MCF 10A (cell line): ENCODE data around the gene BMPR1B. TPM values are rescaled to one million over a fixed set of nuclear protein-coding genes. Genes with fewer than 3 reads are reported as not detected.

Source experiments
- BruUV-seq: library from RNA; stranded (reverse); fragments of 400-500 nt; replicated peaks from 2 replicates; lab custom pipeline; 2021; lab: Mats Ljungman, UMichigan
- CTCF ChIA-PET: fragments of 300-600 bp; sonication (Branson Sonifier 250); formaldehyde crosslinking; extraction: SDS; loops from one replicate; lab custom pipeline; 2021; ENCODE audit warnings: antibody characterized with exemption, inconsistent platforms; lab: Yijun Ruan, JAX
- POLR2A ChIA-PET: fragments of 300-600, 350-650 bp; sonication (Branson Sonifier 250); formaldehyde crosslinking; extraction: SDS; loops from one replicate; lab custom pipeline; 2020; ENCODE audit warnings: antibody characterized with exemption, inconsistent platforms; lab: Yijun Ruan, JAX
- DNase-seq: peaks from one replicate; pipeline ENCODE4 v3.0.0-alpha.2; 2018; ENCODE audit not compliant: unreplicated experiment
- H3K27ac Mint-ChIP-seq: one replicate; pipeline ENCODE4 v1.8.0; 2022; ENCODE audit warnings: mild to moderate bottlenecking, low read depth, mixed read lengths; ENCODE audit not compliant: unreplicated experiment
- H3K27me3 Mint-ChIP-seq: one replicate; pipeline ENCODE4 v1.8.0; 2022; ENCODE audit warnings: mixed read lengths; ENCODE audit not compliant: insufficient read depth, unreplicated experiment
- H3K36me3 Mint-ChIP-seq: one replicate; pipeline ENCODE4 v1.8.0; 2022; ENCODE audit warnings: mild to moderate bottlenecking, moderate library complexity, mixed read lengths; ENCODE audit not compliant: insufficient read depth, unreplicated experiment
- H3K4me1 Mint-ChIP-seq: one replicate; pipeline ENCODE4 v1.8.0; 2022; ENCODE audit warnings: mixed read lengths; ENCODE audit not compliant: insufficient read depth, unreplicated experiment
- H3K4me3 Mint-ChIP-seq: one replicate; pipeline ENCODE4 v1.8.0; 2022; ENCODE audit warnings: mild to moderate bottlenecking, moderate library complexity, mixed read lengths; ENCODE audit not compliant: unreplicated experiment
- H3K9me3 Mint-ChIP-seq: one replicate; pipeline ENCODE4 v1.8.0; 2022; ENCODE audit warnings: mixed read lengths; ENCODE audit not compliant: unreplicated experiment
- intact Hi-C: fragments of 100-400 bp; cut with micrococcal nuclease; formaldehyde crosslinking; loops from 2 replicates; pipeline ENCODE4 v1.14.1; 2022
- total RNA-seq: library from RNA; stranded (reverse); gene quantifications from 2 replicates; pipeline ENCODE4 v1.2.3, GENCODE V29; 2022
- TF ChIP-seq, protein P1 (sequence below): fragments of 200-600 bp; IDR thresholded peaks from one replicate; pipeline ENCODE4 v1.8.0; 2022; ENCODE audit warnings: antibody characterized with exemption, mild to moderate bottlenecking; ENCODE audit not compliant: unreplicated experiment

BMPR1B gene
- total RNA-seq, 1 experiment from 2014 or later: 18.8 TPM

DNA sequence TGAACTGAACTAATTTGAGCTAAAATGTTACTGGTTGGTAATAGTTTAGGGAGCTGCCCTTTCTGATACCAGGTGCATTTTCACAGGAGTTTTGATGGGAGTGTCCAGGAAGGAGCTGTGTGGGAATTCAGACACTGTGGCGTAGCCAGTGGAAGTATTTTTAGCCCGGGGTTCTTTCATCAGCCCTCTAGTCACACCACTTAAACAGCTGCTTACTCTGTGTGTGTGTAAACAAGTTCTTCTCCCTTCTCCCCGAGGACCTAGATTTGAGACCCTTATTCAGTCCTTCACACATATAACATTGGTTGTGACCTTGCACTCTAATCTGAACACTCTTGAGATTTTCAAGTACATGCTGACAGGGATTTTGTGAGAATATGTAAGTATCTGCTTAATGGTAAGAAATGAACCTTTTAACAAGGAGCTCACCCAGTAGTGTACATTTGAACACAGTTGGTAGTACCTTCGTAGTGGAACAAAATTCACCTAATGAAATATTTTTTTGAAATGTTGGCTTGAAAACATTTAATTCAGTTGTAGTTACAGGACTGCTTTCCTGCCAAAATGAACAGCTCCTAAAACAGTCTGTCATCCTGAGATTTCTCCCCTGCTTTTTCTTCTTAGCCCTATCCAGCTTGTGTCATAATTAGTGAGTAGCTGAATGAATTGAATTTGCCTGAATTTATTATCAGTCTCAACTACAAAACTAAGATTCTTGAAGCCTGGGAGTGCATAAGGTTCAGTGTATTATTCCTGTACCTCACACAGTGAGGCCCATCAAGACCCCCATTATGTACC is 61.8 kb downstream of the BMPR1B start:
- no peaks in the 10 kb centered on the region for H3K27me3 Mint-ChIP-seq
- H3K4me3 Mint-ChIP-seq: no peak overlapping the region
- no peaks in the 10 kb centered on the region for H3K9me3 Mint-ChIP-seq
- H3K27ac Mint-ChIP-seq: peak overlapping the region; percentile 50
- H3K4me1 Mint-ChIP-seq: peaks cover 20% of the 10 kb centered on the region
- no peak for DNase-seq
- TF ChIP-seq, protein P1, sequence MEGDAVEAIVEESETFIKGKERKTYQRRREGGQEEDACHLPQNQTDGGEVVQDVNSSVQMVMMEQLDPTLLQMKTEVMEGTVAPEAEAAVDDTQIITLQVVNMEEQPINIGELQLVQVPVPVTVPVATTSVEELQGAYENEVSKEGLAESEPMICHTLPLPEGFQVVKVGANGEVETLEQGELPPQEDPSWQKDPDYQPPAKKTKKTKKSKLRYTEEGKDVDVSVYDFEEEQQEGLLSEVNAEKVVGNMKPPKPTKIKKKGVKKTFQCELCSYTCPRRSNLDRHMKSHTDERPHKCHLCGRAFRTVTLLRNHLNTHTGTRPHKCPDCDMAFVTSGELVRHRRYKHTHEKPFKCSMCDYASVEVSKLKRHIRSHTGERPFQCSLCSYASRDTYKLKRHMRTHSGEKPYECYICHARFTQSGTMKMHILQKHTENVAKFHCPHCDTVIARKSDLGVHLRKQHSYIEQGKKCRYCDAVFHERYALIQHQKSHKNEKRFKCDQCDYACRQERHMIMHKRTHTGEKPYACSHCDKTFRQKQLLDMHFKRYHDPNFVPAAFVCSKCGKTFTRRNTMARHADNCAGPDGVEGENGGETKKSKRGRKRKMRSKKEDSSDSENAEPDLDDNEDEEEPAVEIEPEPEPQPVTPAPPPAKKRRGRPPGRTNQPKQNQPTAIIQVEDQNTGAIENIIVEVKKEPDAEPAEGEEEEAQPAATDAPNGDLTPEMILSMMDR: no peak
- no peaks in the 10 kb centered on the region for H3K36me3 Mint-ChIP-seq
- POLR2A ChIA-PET: interaction anchor here (0.7 to 1.4 kb wide), 4 partner anchors 9 to 168 kb away, joined by 3 read pairs; no protein-coding TSS in a partner anchor
- CTCF ChIA-PET: interaction anchor here (0.7 to 1.4 kb wide), 4 partner anchors 9 to 753 kb away, joined by 3 to 5 read pairs (median 4); no protein-coding TSS in a partner anchor
- intact Hi-C loops: no loop called here
- no TSS peak for BruUV-seq

DNA sequence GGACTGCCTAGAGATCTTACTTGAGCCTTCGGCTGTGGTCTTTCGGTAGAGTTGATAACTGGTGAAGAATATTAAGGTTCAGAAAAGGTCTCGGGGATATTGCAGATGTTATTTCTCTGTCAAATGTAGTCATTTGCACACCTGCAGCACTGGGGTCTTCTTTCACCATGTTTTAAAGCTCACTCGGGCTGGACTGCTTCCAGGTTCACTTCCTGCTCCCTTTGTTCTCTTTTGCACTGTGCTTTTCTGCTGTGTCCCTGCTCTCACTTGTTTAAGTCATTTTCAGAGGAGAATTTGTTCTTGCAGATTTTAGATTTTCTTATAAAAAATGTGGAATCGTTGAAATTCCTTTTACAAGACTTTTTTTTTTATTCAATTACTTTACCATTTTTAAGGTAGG is 68.5 kb downstream of the BMPR1B start:
- BruUV-seq: no TSS peak
- DNase-seq: peak; percentile 53
- intact Hi-C loops: loop anchor here (2.0 to 5.0 kb wide), 2 partner anchors 53 to 271 kb away; no protein-coding TSS in a partner anchor

GRCh38 chr4:94827481-94828110 is 69.8 kb downstream of the BMPR1B start:
- intact Hi-C loops: loop anchor here (1.0 to 5.0 kb wide), 3 partner anchors 51 to 270 kb away; no protein-coding TSS in a partner anchor
- Mint-ChIP-seq H3K27ac (peak overlapping the region; percentile 74), H3K4me1 (peaks cover 14% of the 10 kb centered on the region), H3K4me3 (peak overlapping the region; percentile 8), H3K9me3 (no peaks in the 10 kb centered on the region), H3K36me3 (no peaks in the 10 kb centered on the region), H3K27me3 (no peaks in the 10 kb centered on the region)
- CTCF ChIA-PET: no interaction called here
- DNase-seq: peak; percentile 86
- TF ChIP-seq, protein P1: no peak
- TSS peak; percentile 75 for BruUV-seq
- POLR2A ChIA-PET: interaction anchor here (0.7 to 1.3 kb wide), 5 partner anchors 63 to 279 kb away, joined by 3 to 8 read pairs (median 4); partner anchors contain the start of gene BMPR1B

More for the DNA sequence above, 68.5 kb downstream of the BMPR1B start:
- no peaks in the 10 kb centered on the region for H3K27me3 Mint-ChIP-seq
- no peak overlapping the region for H3K4me3 Mint-ChIP-seq
- peaks cover 24% of the 10 kb centered on the region for H3K4me1 Mint-ChIP-seq
- H3K9me3 Mint-ChIP-seq: no peaks in the 10 kb centered on the region
- ChIA-PET POLR2A (interaction anchor here (0.6 to 0.9 kb wide), 3 partner anchors 60 to 68 kb away, joined by 3 to 4 read pairs (median 3); no protein-coding TSS in a partner anchor), CTCF (no interaction called here)
- TF ChIP-seq, protein P1: no peak
- no peaks in the 10 kb centered on the region for H3K36me3 Mint-ChIP-seq
- no peak overlapping the region for H3K27ac Mint-ChIP-seq
